C4-2B (cell line): ENCODE results near the gene ANP32A.

Experiments
- H3K27ac ChIP-seq: fragments of 450-650 bp; 2 replicates; pipeline ENCODE4 v1.5.1; 2017
- CTCF ChIP-seq: fragments of 450-650 bp; conservative IDR thresholded peaks from 2 replicates; pipeline ENCODE4 v1.5.1; 2017; ENCODE audit warnings: mild to moderate bottlenecking
- ZFX ChIP-seq: fragments of 450-650 bp; IDR thresholded peaks from 2 replicates; pipeline ENCODE4 v1.6.1; 2017

ANP32A gene

GRCh38 chr15:68802373-68802772 is 18.3 kb downstream of the ANP32A start:
- no peak overlapping the region for H3K27ac ChIP-seq
- TF ChIP-seq CTCF (no peak), ZFX (no peak)

GRCh38 chr15:68801572-68802148 is 19.0 kb downstream of the ANP32A start:
- no peak overlapping the region for H3K27ac ChIP-seq
- TF ChIP-seq CTCF: no peak
- no peak for TF ChIP-seq ZFX

- no peak for TF ChIP-seq ZFX
- TF ChIP-seq CTCF: no peak
- no peak overlapping the region for H3K27ac ChIP-seq
Observed at GRCh38 chr15:68800875-68801274, 19.8 kb downstream of the ANP32A start.

GRCh38 chr15:68798346-68799094 is 22.2 kb downstream of the ANP32A start:
- H3K27ac ChIP-seq: no peak overlapping the region

GRCh38 chr15:68797599-68798345 is 22.9 kb downstream of the ANP32A start:
- no peak for TF ChIP-seq CTCF
- TF ChIP-seq ZFX: no peak
- no peak overlapping the region for H3K27ac ChIP-seq

More at GRCh38 chr15:68798346-68799094, 22.2 kb downstream of the ANP32A start:
- TF ChIP-seq ZFX (no peak), CTCF (no peak)

GRCh38 chr15:68797191-68797590 is 23.5 kb downstream of the ANP32A start:
- no peak overlapping the region for H3K27ac ChIP-seq
- TF ChIP-seq ZFX: no peak
- TF ChIP-seq CTCF: no peak

- H3K27ac ChIP-seq: no peak overlapping the region
- no peak for TF ChIP-seq CTCF
- no peak for TF ChIP-seq ZFX
Observed at GRCh38 chr15:68796576-68796975, 24.1 kb downstream of the ANP32A start.
